ENCODE data around the gene PLA2R1.

PLA2R1 gene

DNA sequence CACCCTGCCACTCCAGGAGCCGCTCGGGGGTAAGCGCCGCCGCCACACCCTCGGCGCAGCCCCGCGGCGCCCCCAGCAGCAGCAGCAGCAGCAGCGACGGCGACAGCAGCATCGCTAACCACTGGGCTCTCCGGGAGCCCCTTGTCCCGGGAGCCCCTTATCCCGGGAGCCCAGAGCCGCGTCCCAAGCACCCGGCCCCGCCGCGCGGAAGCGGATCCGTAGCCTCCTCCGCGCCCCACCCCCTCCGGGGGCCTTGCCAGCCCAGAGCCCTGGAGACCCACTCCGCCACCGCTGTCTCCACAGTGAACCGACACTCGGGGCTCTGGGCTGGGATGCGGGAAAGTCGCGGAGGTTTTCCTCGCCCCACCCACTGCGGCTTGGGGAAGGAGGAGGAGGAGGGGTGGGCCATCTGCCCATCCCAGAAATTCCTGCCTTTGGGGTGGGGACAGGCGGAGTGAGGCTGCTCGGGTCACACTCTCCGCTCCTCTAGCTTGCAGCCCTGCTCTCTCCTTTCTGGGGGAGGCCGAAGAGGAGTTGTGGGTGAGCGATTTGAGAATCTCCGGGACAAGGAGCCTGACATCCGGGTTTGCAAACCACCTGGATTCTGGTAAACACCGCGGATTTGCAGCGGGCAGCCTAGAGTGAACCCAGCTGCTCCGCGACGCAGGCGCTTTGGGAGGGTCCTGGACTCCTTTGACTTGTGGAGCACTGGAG, at the start of gene PLA2R1:
Gene PLA2R1 (minus strand): TSS at position 324 of the 714 bp plus-strand sequence. CDS start 212 bp downstream, at position 112.
- peak; percentile 2 for DNase-seq

DNA sequence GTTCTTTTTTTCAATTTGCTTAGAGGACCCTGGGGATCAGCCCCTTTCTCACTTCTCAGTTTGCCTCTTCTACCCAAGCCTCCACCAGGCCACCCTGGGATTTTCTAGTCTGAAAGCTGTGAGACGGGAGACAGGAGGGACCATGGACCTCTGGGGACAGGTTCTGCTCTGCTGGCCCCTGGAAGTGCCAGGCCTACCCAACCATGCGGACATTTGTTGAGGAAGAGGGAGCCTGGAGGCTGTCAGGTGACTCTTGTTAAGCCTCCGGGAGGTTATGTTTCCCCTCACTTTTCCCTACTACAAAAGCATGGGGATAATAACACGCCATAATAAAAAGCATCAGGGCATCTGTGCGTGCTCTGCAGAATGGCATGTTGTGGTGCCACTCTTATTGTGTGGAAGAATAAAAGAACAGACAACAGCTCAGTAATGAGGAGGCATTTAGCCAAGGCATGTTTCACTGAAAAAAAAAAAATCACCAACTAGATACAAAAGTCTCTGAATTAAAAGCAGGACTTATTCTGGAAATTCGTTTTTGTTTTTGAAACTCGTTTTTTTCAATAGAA, 48.3 kb upstream of the PLA2R1 start:
- DNase-seq = no peak

DNA sequence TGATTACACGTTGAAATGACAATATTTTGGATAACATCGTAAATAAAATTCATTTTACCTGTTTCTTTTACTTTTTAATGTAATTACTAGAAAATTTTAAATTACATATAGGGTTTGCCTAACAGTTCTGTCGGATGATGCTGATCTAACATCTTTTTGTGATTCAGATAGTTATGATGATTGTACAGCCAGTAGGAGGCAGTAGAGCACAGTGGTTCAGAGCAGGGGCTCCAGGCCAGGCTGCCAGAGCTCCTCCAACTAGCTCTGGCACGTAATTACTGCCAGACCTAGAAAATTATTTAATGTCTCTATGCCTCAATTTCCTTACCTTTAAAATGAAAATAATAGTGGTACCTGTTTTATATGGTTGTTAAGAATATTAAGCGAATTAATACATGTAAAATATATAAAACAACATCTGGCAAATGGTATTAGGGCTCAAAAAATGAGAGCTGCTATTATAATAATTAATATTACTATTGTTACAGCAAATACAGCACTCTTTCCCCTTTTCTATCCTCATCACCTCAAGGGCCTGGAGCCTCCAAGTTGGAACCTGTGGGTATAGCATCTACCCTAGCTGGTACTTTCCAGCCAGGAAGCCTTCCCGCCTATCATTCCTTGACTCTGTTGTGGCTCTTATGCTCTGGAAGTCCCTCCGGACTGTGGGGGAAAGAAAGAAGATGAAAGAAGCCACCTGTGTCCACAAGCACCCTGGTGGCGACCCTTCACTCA, 47.7 kb upstream of the PLA2R1 start:
- DNase-seq = peak; percentile 80

- no peak for DNase-seq
These were observed 46.8 kb upstream of the PLA2R1 start for GRCh38 chr2:160109243-160109642.

DNA sequence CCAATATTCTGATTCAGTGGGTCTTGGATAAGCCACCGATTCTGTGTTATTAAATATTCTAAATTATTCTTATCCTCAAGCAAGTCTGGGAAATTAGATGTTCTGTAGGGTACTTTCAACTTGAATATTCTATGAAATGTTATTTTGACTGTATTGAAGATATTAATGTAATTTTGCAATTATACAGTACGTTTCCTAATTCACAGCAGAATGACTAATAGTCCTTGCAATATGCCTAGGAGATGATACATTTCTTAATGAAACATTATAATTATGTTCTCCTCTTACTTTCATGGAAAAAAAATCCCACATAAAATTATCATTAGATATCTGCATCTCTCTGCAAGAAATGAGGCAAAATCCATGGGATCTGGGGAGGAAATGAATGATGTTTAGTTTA, 46.2 kb upstream of the PLA2R1 start:
- DNase-seq = no peak

GRCh38 chr2:160105366-160105765, 43.0 kb upstream of the PLA2R1 start:
- DNase-seq = no peak

DNA sequence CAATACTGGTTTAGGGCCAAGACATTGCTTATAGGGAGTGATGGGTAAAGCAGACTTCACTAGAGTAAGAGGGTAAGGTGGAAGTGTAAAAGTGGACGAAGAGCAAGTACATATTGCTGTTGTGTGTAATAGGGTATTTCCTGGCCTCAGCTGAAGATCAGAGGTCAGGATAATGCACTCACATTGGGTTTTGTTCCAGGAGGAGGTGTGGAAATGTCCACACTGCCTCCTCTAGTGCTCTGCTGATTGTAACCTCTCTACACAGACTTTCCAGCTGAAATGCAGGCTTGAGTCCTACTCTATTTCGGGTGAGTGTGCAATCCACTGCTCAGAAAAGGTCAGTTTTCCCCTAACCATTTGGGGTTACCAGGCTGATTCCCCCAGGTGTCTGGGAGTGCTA, 41.7 kb upstream of the PLA2R1 start:
- no peak for DNase-seq

- DNase-seq = no peak
These were observed 34.9 kb upstream of the PLA2R1 start for GRCh38 chr2:160097326-160097725.

DNA sequence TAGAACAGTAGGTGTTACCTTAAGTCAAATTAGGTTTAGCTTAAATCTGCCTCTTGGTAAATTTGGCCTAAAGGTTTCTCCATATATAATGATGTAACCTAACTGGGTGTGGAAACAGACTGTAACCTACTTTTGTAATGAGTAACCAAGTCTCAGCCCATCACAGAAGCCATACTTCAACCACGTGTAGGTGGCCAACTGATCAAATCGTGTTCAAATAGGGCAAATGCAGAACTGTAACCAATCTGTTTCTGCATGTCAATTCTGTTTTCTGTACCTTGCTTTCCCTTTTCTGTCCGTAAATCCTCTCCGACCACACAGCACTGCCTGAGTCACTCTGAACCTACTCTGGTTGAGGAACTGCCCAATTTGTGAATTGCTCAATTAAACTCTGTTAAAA, 34.0 kb upstream of the PLA2R1 start:
- no peak for DNase-seq

DNA sequence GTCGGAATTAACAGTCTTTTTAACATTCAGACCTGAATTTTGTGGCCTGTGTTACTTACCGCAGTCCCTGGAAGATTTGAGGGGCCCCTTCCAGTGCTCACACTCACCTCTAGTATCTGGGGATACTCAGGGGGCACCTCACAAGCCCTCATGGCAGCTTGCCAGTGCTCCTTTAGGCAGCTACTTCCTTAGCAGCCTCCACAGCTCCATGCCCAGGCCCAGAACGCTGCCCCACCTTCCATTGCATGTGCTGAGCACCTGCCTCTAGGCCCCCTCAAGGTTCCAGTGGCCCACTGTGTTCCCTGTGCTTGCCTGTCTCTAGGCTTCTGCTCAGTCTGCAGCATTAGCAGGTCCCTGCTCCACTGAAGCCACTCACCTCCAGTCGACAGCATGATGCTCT, 30.0 kb upstream of the PLA2R1 start:
- no peak for DNase-seq

DNA sequence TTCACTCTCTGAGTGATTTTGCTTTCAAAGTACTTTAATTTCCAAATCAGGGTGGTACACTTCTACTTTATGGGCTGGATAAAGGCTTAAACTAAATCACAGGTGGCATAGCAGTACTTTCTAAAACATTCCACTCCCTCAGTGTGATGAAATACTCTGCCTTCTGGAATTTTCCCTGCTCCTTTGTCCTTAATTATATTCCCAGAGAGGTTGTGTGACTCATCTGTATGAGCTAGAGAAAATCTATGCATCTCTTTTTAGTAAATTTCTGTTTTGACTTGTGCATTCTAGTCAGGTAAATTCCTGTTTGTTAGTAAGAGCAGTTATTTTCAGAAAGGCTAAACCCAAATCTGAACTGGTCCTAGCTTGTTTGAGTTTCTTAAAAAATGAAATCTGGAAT, 29.0 kb upstream of the PLA2R1 start:
- DNase-seq = no peak

GRCh38 chr2:160087854-160088745, 25.7 kb upstream of the PLA2R1 start:
- no peak for DNase-seq

DNA sequence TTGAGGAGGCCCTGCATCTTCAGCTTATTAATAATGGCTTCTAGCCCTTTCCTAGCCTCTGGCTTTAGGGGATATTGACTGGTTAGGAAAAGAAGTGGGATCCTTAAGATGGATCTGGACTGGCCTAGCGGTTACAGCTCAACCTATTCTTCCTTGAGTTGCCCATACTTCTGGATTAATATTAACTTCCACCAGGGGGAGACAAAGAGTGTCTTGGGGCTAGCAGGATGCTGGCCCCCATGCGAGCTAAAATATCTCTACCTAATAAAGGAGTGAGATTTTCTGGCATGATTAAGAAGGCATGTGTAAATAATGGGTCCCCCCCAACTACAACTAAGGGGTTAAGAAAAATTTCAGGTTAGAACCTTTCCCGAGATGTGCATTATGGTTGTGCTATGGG, 23.2 kb upstream of the PLA2R1 start:
- DNase-seq = no peak

- no peak for DNase-seq
These were observed 15.7 kb upstream of the PLA2R1 start for GRCh38 chr2:160077912-160078810.

- no peak for DNase-seq
These were observed 14.5 kb upstream of the PLA2R1 start for GRCh38 chr2:160076914-160077313.

DNA sequence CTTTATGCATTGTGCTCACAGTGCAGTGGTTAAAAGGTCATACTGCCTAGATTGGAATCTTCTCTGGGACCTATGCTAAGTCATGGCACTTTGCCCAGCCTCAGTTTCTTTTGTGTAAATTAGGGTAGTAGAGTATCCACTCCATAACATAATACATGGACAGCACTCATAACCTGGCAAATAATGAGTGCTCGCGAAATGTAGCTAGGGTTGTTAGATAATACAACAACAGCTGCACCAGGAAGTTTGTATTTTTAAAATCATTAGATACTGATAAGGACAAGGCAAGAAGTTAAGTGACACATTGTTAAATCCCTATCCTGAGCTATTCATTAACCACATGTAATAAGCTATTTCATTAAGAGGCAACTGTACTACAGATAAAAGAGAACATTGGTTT, 13.8 kb upstream of the PLA2R1 start:
- DNase-seq = no peak

- DNase-seq = no peak
These were observed 12.8 kb upstream of the PLA2R1 start for GRCh38 chr2:160075171-160075570.

DNA sequence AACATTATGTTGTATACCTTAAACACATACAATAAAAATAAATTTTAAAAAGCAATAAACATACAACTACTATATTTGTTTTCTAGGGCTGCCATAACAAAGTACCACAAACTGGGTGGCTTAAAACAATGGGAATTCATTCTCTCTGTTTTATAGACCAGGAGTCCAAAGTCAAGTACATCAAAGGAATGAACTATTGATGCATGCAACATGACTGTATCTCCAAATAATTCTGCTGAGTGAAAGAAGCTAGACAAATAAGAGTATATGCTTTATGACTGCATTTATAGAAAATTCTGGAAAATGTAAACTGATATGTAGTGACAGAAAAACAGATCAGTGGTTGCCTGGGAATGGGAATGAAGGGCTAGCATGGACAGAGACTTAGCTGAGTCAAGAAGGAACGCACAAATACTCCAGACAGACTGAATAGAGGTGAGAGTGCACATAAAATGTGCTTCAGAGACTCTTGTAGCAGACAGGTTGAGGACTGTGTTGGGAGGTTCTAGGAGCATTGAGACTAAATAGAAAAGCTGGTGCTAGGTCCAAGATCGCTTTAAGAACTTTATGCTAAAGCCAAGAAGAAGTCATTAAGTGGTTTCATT, 11.0 kb upstream of the PLA2R1 start:
- no peak for DNase-seq

DNA sequence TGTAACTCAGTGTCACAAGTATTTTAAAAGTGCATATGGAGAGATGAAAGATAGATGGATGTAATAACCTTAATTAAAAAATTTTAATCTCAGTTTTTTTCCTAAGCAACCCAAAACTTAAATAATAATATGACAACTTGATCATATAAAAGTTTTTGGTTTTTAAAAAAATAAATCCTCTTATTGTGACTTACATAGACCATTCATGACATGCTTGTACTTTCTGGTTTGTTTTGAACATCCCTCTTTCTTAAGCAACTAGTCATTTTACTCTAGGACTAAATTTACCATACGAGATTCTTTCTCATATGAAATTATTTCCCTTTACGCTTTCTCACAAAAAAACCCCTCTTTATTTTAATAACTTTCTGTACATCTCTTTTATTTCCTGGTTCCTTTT, 6.5 kb upstream of the PLA2R1 start:
- no peak for DNase-seq

- no peak for DNase-seq
These were observed 2.5 kb upstream of the PLA2R1 start for GRCh38 chr2:160064916-160065315.

DNA sequence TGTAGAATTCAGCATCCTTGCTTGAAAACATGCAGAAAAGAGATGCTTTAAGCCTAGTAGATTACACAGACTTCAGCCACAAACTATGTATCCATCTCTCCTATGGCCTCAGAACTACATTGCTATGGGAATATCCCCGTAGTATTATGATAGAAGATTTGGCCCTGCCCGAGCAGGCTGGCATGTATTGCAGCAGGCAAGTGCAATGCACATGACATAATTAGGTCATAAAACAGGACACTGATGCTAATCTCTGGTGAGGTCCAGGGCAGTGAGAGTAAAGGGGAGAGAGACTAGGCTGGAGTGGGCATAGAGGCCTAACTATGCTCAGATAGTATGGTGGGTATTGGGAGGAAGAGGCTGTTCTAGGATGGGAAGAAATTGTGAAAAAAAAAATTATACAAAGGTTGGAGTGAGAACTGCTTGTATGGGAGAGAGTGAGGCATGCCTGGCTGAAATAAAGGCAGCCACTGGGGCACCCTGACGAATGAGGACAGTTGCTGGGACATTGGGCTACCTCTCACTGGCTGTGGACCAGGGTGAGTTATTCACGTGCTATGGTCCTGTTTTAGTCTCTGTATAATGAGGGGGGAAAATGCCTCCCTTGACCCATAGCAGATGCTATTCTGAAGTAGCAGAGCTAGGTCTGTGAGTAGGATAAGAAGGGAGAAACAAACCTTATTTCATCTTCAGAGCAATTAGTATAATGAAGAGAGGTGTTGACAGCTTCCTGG, 1.6 kb upstream of the PLA2R1 start:
- DNase-seq = no peak
